A673 (cell line): ENCODE data around the gene GAL3ST2.

ENCODE experiments used
- EZH2 ChIP-seq: fragments of 200-600 bp; sonication (generic); IDR thresholded peaks from 2 replicates; pipeline ENCODE4 v1.6.1; 2017; ENCODE audit warnings: borderline replicate concordance, low read depth, mild to moderate bottlenecking, mixed read lengths, antibody characterized with exemption, low read length; ENCODE audit not compliant: poor library complexity, severe bottlenecking
- TF ChIP-seq, protein P1 (sequence below): fragments of 300-800, 200-600 bp; sonication (generic); conservative IDR thresholded peaks from 2 replicates; pipeline ENCODE4 v1.5.1; 2017; ENCODE audit warnings: low read depth, mild to moderate bottlenecking, antibody characterized with exemption, low read length, moderate library complexity, mixed read lengths

GRCh38 chr2:241836292-241836691 is 59.7 kb downstream of the GAL3ST2 start:
- TF ChIP-seq, protein P1, sequence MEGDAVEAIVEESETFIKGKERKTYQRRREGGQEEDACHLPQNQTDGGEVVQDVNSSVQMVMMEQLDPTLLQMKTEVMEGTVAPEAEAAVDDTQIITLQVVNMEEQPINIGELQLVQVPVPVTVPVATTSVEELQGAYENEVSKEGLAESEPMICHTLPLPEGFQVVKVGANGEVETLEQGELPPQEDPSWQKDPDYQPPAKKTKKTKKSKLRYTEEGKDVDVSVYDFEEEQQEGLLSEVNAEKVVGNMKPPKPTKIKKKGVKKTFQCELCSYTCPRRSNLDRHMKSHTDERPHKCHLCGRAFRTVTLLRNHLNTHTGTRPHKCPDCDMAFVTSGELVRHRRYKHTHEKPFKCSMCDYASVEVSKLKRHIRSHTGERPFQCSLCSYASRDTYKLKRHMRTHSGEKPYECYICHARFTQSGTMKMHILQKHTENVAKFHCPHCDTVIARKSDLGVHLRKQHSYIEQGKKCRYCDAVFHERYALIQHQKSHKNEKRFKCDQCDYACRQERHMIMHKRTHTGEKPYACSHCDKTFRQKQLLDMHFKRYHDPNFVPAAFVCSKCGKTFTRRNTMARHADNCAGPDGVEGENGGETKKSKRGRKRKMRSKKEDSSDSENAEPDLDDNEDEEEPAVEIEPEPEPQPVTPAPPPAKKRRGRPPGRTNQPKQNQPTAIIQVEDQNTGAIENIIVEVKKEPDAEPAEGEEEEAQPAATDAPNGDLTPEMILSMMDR = no peak
- TF ChIP-seq EZH2 = no peak
